HG02588 (cell line): ENCODE data around the gene ZNF775.
A peak's percentile ranks its signal among the peaks of the same experiment; 100 is the strongest.

Source experiments
- ATAC-seq: cut with Tn5 transposase; IDR thresholded peaks from one replicate; pipeline ENCODE4 v1.9.1; 2021; ENCODE audit warnings: mild to moderate bottlenecking, moderate library complexity; ENCODE audit not compliant: unreplicated experiment

Gene ZNF775

GRCh38 chr7:150399421-150400007 is 20.4 kb downstream of the ZNF775 start:
- no peak for ATAC-seq

GRCh38 chr7:150400008-150400787 is 21.1 kb downstream of the ZNF775 start:
- no peak for ATAC-seq

- peak; percentile 4 for ATAC-seq
These were observed 21.8 kb downstream of the ZNF775 start for GRCh38 chr7:150400788-150401423.

- peak; percentile 27 for ATAC-seq
These were observed 22.3 kb downstream of the ZNF775 start for GRCh38 chr7:150401424-150401790.

- no peak for ATAC-seq
These were observed 22.9 kb downstream of the ZNF775 start for GRCh38 chr7:150401861-150402631.

GRCh38 chr7:150402671-150403321 is 23.7 kb downstream of the ZNF775 start:
- no peak for ATAC-seq

GRCh38 chr7:150403376-150404171 is 24.4 kb downstream of the ZNF775 start:
- no peak for ATAC-seq

- ATAC-seq = no peak
These were observed 25.2 kb downstream of the ZNF775 start for GRCh38 chr7:150404172-150404804.

- peak; percentile 49 for ATAC-seq
These were observed 25.9 kb downstream of the ZNF775 start for GRCh38 chr7:150404805-150405583.

- no peak for ATAC-seq
These were observed 26.6 kb downstream of the ZNF775 start for GRCh38 chr7:150405584-150406311.

GRCh38 chr7:150406312-150406566 is 27.1 kb downstream of the ZNF775 start:
- ATAC-seq = no peak

- ATAC-seq = peak; percentile 49
These were observed 27.7 kb downstream of the ZNF775 start for GRCh38 chr7:150406567-150407421.

GRCh38 chr7:150407588-150408392 is 28.7 kb downstream of the ZNF775 start:
- ATAC-seq = no peak

GRCh38 chr7:150408393-150409299 is 29.5 kb downstream of the ZNF775 start:
- ATAC-seq = no peak

- ATAC-seq = no peak
These were observed 30.3 kb downstream of the ZNF775 start for GRCh38 chr7:150409300-150410030.
